Endothelial cell of umbilical vein (primary cell): ENCODE measurements around the gene FLRT1. TPM values are rescaled to one million over a fixed set of nuclear protein-coding genes. Genes with fewer than 3 reads are reported as not detected.

Source experiments
- BruUV-seq: library from RNA; stranded (reverse); fragments of 400-500 nt; replicated peaks from 2 replicates; lab custom pipeline; 2021; lab: Mats Ljungman, UMichigan
- CTCF ChIA-PET: fragments of 300-600, 350-600 bp; sonication (Branson Sonifier 250); formaldehyde crosslinking; loops from one replicate; lab custom pipeline; 2021; ENCODE audit warnings: antibody characterized with exemption, inconsistent platforms; lab: Charles Lee
- POLR2A ChIA-PET: fragments of 300-600, 350-600 bp; sonication (Branson Sonifier 250); formaldehyde crosslinking; loops from one replicate; lab custom pipeline; 2021; ENCODE audit warnings: antibody characterized with exemption, inconsistent platforms; lab: Charles Lee
- DNase-seq: peaks from one replicate; pipeline ENCODE4 v3.0.0-alpha.2; 2011; ENCODE audit warnings: low read depth, low spot score
- FAIRE-seq: peaks from 2 replicates; lab custom pipeline; 2011; peaks lifted over from hg19 to GRCh38; lab: Jason Lieb, UNC
- H2AFZ ChIP-seq: 2 replicates; pipeline ENCODE4 v1.6.0; 2012; ENCODE audit warnings: low read depth, low read length, control low read depth, inconsistent platforms
- H3K27ac ChIP-seq: 2 replicates; pipeline ENCODE4 v1.5.1; 2011; ENCODE audit warnings: low read depth, mild to moderate bottlenecking, control low read depth, low read length, moderate library complexity; ENCODE audit not compliant: insufficient read depth
- H3K27me3 ChIP-seq, 2 experiments: 2 replicates each; pipeline versions ENCODE4 v1.6.0 to v1.6.1; 2011; ENCODE audit warnings: low read length in 2 of 2, mixed read lengths in 1 of 2; ENCODE audit not compliant: control insufficient read depth in 2 of 2, insufficient read depth in 2 of 2
- H3K36me3 ChIP-seq, 2 experiments: 2 replicates in 1 of 2; 3 replicates in 1 of 2; pipeline ENCODE4 v1.5.1; 2011; ENCODE audit warnings: low read length in 2 of 2, mild to moderate bottlenecking in 1 of 2, moderate library complexity in 1 of 2; ENCODE audit not compliant: control insufficient read depth in 2 of 2, insufficient read depth in 2 of 2; ENCODE audit errors: extremely low read depth in 1 of 2
- H3K4me1 ChIP-seq: 3 replicates; pipeline ENCODE4 v1.5.1; 2011; ENCODE audit warnings: mild to moderate bottlenecking, low read length; ENCODE audit not compliant: control insufficient read depth, insufficient read depth; ENCODE audit errors: extremely low read depth
- H3K4me2 ChIP-seq: 2 replicates; pipeline ENCODE4 v1.6.1; 2011; ENCODE audit warnings: low read length, control low read depth, mixed read lengths; ENCODE audit not compliant: insufficient read depth
- H3K4me3 ChIP-seq, 3 experiments: fragments of 200-600 bp in 1 of 3; sonication (generic), shearing (Covaris generic) in 1 of 3; replicated peaks in 1 of 3; 2 replicates each; pipeline ENCODE4 v1.5.1; 2011 to 2016; ENCODE audit warnings: control low read depth in 3 of 3, low read length in 3 of 3, mild to moderate bottlenecking in 2 of 3, inconsistent platforms in 1 of 3, low read depth in 1 of 3, moderate library complexity in 1 of 3; ENCODE audit not compliant: insufficient read depth in 1 of 3
- H3K79me2 ChIP-seq: 2 replicates; pipeline ENCODE4 v1.6.0; 2012; ENCODE audit warnings: low read length, inconsistent platforms; ENCODE audit not compliant: control insufficient read depth, insufficient read depth
- H3K9ac ChIP-seq: replicated peaks from 2 replicates; pipeline ENCODE3; 2011; ENCODE audit warnings: low read length, control low read depth; ENCODE audit not compliant: insufficient read depth; ENCODE audit errors: extremely low read depth
- H3K9me1 ChIP-seq: replicated peaks from 3 replicates; pipeline ENCODE4 v1.6.0; 2011; ENCODE audit warnings: mild to moderate bottlenecking, low read length; ENCODE audit not compliant: control insufficient read depth, insufficient read depth; ENCODE audit errors: extremely low read depth
- H3K9me3 ChIP-seq: replicated peaks from 2 replicates; pipeline ENCODE4 v1.5.1; 2012; ENCODE audit warnings: low read length, inconsistent platforms; ENCODE audit not compliant: control insufficient read depth, insufficient read depth
- H4K20me1 ChIP-seq: replicated peaks from 2 replicates; pipeline ENCODE3; 2011; ENCODE audit warnings: mild to moderate bottlenecking, low read length; ENCODE audit not compliant: control insufficient read depth, insufficient read depth; ENCODE audit errors: extremely low read depth
- EZH2 ChIP-seq: IDR thresholded peaks from 2 replicates; pipeline ENCODE4 v1.6.1; 2012; ENCODE audit warnings: borderline replicate concordance, low read depth, mild to moderate bottlenecking, moderate library complexity, low read length, inconsistent platforms; ENCODE audit not compliant: severe bottlenecking
- FOS ChIP-seq: IDR thresholded peaks from 2 replicates; pipeline ENCODE4 v1.6.1; 2011; ENCODE audit warnings: mild to moderate bottlenecking, low read length, moderate library complexity, borderline replicate concordance; ENCODE audit not compliant: insufficient read depth
- GATA2 ChIP-seq: IDR thresholded peaks from 2 replicates; pipeline ENCODE4 v1.7.0; 2011; ENCODE audit warnings: low read depth, mild to moderate bottlenecking, moderate library complexity, mixed read lengths, low read length; ENCODE audit not compliant: insufficient read length, insufficient read depth
- JUN ChIP-seq: IDR thresholded peaks from 2 replicates; pipeline ENCODE4 v1.6.1; 2011; ENCODE audit warnings: borderline replicate concordance, low read depth; ENCODE audit not compliant: insufficient read length, insufficient read depth
- MYC ChIP-seq: IDR thresholded peaks from one replicate; pipeline ENCODE4 v1.6.1; 2011; ENCODE audit warnings: mild to moderate bottlenecking, low read depth, low read length
- POLR2A ChIP-seq: IDR thresholded peaks from 2 replicates; pipeline ENCODE4 v1.6.1; 2012; ENCODE audit warnings: low read depth, mild to moderate bottlenecking, control low read depth, low read length
- POLR2AphosphoS5 ChIP-seq: IDR thresholded peaks from 2 replicates; pipeline ENCODE4 v1.6.1; 2012; ENCODE audit warnings: low read depth, mild to moderate bottlenecking, control low read depth, low read length, moderate library complexity; ENCODE audit not compliant: insufficient read depth
- dilution Hi-C: fragments of 300-500 bp; cut with MboI; formaldehyde crosslinking; loops from one replicate; pipeline ENCODE4 v1.15.0; 2019; ENCODE audit warnings: low sequenced_read_pairs; ENCODE audit not compliant: extremely low pct_ligation_motif_present
- intact Hi-C: fragments of 100-400 bp; cut with micrococcal nuclease; formaldehyde crosslinking; loops from one replicate; pipeline ENCODE4 v1.10.0; 2022
- polyA plus RNA-seq, 4 experiments: library from polyadenylated mRNA; depleted of rRNA in 3 of 4; stranded (reverse) in 3 of 4; unstranded in 1 of 4; fragments of >200 nt; gene quantifications; 2 replicates each; pipeline versions ENCODE4 v1.2.1 to v1.2.3, GENCODE V29; 2011 to 2012; ENCODE audit warnings: missing spikeins in 1 of 4
- total RNA-seq: library from RNA; stranded (reverse); gene quantifications from 2 replicates; pipeline ENCODE4 v1.2.3, GENCODE V29; 2021
- TF ChIP-seq, protein P1 (sequence below), 2 donors: IDR thresholded peaks; 1 replicate in 1 of 2; 2 replicates in 1 of 2; pipeline ENCODE4 v1.5.1; 2011; ENCODE audit warnings: low read length in 2 of 2, mild to moderate bottlenecking in 2 of 2, moderate library complexity in 2 of 2, control low read depth in 1 of 2, inconsistent platforms in 1 of 2, low read depth in 1 of 2; ENCODE audit not compliant: insufficient read depth in 1 of 2; ENCODE audit errors: extremely low read depth in 1 of 2
- TF ChIP-seq, protein P2 (sequence below): IDR thresholded peaks from 2 replicates; pipeline ENCODE4 v1.6.1; 2011; ENCODE audit not compliant: insufficient read depth, insufficient read length

FLRT1 gene
- total and polyA plus RNA-seq, 2 donors (not counting 3 experiments of a cell fraction or from before 2014, with no cell fraction given): not detected

DNA sequence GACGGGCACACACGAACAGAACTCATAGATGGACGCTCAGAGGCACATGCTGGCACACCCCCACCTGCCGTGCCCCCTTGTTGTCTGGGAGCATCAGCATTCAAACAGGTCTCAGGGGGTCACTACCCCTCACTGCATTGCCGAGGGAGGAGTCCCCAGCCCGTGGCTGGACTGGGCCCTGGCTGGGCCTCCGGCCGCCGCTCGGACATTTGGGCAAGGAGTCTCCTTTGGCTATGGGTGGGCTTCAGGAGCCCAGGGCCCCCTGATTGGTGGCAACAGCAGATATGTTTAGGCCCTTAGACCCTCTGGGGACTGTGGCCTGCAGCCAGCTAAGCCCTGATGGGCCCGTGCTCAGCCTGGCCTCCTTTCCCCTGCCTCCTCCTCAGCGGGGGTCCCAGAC lies 41.9 kb downstream of the FLRT1 start:
- H3K4me1 ChIP-seq: no peaks in the 10 kb centered on the region
- H2AFZ ChIP-seq: no peak overlapping the region
- H3K9me1 ChIP-seq: no peaks in the 10 kb centered on the region
- intact Hi-C loops: no loop called here
- ChIA-PET CTCF (interaction anchor here (1.4 kb wide), 1 partner anchor 11 kb away, joined by 3 read pairs; no protein-coding TSS in a partner anchor), POLR2A (no interaction called here)
- no peaks in the 10 kb centered on the region for H3K36me3 ChIP-seq
- H4K20me1 ChIP-seq: no peaks in the 10 kb centered on the region
- H3K27ac ChIP-seq: no peak overlapping the region
- no peak overlapping the region for H3K9ac ChIP-seq
- dilution Hi-C loops: no loop called here
- H3K27me3 ChIP-seq: no peaks in the 10 kb centered on the region
- FAIRE-seq (no peak), DNase-seq (no peak)
- no peak overlapping the region for H3K4me3 ChIP-seq
- no peak overlapping the region for H3K4me2 ChIP-seq
- no peaks in the 10 kb centered on the region for H3K9me3 ChIP-seq
- BruUV-seq: no TSS peak
- H3K79me2 ChIP-seq: no peaks in the 10 kb centered on the region
- no peak for TF ChIP-seq MYC
- TF ChIP-seq POLR2A: no peak
- TF ChIP-seq, protein P1, sequence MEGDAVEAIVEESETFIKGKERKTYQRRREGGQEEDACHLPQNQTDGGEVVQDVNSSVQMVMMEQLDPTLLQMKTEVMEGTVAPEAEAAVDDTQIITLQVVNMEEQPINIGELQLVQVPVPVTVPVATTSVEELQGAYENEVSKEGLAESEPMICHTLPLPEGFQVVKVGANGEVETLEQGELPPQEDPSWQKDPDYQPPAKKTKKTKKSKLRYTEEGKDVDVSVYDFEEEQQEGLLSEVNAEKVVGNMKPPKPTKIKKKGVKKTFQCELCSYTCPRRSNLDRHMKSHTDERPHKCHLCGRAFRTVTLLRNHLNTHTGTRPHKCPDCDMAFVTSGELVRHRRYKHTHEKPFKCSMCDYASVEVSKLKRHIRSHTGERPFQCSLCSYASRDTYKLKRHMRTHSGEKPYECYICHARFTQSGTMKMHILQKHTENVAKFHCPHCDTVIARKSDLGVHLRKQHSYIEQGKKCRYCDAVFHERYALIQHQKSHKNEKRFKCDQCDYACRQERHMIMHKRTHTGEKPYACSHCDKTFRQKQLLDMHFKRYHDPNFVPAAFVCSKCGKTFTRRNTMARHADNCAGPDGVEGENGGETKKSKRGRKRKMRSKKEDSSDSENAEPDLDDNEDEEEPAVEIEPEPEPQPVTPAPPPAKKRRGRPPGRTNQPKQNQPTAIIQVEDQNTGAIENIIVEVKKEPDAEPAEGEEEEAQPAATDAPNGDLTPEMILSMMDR (IDR thresholded peaks at IDR 0.05; ENCODE audit: extremely low read depth in 1 of 2, insufficient read depth in 1 of 2, low read depth in 1 of 2, low read length in 2 of 2): no peak
- TF ChIP-seq GATA2: no peak
- TF ChIP-seq POLR2AphosphoS5: no peak
- no peak for TF ChIP-seq EZH2
- TF ChIP-seq JUN: no peak
- TF ChIP-seq FOS: no peak
- TF ChIP-seq, protein P2, sequence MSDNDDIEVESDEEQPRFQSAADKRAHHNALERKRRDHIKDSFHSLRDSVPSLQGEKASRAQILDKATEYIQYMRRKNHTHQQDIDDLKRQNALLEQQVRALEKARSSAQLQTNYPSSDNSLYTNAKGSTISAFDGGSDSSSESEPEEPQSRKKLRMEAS: no peak
